ENCODE measurements around the gene MRPL21.

The MRPL21 gene

DNA sequence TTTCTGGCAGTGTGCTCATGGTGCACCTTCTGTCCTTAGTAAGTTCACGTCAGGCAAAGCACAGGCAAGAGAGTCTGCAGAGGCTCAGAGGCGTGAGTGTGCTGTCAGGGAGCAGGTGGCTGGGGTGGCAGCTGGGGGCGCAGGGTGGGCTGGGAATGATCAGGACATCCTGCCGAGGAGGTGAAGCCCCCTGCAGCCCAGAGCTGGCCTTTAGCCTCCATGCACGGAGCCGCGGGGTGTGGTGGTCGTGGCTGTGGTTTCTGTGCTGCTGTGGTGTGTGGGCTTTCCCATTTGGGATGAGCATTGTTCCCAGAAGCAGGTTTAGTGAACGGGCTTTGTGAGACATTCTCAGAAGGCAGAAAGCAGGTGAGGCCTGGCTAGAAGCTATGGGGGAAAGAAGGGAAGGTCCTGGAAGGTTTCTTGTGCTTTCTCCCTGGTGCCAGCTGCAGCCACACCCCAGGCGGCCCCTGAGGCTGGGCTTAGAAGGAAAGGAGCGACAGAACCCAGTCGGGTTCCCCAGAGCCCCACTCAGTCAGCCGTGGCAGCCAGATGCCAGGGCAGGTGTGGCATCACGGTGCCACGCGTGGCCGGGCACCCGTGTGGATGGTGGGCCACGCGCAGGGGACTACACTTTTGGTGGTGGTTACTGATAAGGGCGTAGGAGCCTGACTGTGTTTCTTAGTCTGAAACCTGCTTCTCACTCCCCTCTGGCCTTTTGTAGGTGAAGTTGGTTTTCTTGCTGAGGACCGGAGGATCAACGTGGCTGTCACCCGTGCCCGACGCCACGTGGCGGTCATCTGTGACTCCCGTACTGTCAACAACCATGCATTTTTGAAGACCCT, 32.1 kb upstream of the MRPL21 start:
- no peak for DNase-seq

- DNase-seq: no peak
Observed at GRCh38 chr11:68935066-68935465, 31.4 kb upstream of the MRPL21 start.

- no peak for DNase-seq
Observed at GRCh38 chr11:68934666-68935065, 31.0 kb upstream of the MRPL21 start.

- no peak for DNase-seq
Observed at GRCh38 chr11:68934321-68934645, 30.7 kb upstream of the MRPL21 start.

DNA sequence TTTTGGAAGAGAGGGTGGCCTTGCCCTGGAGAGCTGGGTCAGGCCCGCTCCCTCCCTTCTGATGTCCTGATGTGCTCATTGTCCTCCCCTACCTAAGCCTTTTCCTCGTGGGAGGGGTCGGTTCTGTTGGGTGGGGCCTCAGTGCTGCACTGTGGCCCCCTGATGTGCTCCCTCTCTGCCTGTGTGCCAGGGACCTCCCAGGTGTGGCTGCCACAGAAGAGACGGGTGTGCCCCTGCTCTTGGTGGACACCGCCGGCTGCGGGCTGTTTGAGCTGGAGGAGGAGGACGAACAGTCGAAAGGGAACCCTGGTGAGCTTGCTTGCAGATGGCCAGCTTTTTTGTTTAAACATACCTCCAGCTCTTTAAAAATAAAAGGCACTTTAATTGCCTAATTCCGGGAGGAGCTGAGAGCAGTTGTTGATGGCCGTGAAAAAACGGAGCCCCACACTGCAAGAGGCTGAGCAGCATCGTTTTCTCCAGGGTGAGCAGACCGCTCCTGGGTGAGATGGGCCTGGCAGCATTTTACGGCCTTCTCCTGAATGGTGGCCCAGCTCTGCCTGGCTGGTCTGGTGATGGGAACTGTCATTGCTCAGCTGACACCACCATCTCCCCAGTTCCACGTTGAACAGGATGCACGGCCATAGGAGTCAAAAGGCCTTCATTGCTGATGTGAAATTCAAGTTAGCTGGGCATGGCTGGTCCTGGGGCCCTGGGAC, 30.1 kb upstream of the MRPL21 start:
- no peak for DNase-seq

- DNase-seq: no peak
Observed at GRCh38 chr11:68932933-68933577, 29.4 kb upstream of the MRPL21 start.

- DNase-seq: no peak
Observed at GRCh38 chr11:68932358-68932757, 28.7 kb upstream of the MRPL21 start.

DNA sequence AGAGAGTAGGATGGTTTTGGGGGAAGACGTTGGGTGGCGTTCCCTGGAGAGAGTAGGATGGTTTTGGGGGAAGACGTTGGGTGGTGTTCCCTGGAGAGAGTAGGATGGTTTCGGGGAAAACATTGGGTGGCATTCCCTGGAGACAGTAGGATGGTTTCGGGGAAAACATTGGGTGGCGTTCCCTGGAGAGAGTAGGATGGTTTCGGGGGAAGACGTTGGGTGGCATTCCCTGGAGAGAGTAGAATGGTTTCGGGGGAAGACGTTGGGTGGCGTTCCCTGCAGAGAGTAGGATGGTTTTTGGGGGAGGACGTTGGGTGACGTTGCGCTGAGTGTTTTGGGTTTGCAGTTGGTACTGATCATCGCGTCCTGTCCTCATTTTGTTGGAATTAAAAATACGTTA, 28.3 kb upstream of the MRPL21 start:
- peak in 1 of 56 donors; percentile 3 for DNase-seq

GRCh38 chr11:68930991-68931855, 27.6 kb upstream of the MRPL21 start:
- DNase-seq: peak in 1 of 56 donors; percentile 4

DNA sequence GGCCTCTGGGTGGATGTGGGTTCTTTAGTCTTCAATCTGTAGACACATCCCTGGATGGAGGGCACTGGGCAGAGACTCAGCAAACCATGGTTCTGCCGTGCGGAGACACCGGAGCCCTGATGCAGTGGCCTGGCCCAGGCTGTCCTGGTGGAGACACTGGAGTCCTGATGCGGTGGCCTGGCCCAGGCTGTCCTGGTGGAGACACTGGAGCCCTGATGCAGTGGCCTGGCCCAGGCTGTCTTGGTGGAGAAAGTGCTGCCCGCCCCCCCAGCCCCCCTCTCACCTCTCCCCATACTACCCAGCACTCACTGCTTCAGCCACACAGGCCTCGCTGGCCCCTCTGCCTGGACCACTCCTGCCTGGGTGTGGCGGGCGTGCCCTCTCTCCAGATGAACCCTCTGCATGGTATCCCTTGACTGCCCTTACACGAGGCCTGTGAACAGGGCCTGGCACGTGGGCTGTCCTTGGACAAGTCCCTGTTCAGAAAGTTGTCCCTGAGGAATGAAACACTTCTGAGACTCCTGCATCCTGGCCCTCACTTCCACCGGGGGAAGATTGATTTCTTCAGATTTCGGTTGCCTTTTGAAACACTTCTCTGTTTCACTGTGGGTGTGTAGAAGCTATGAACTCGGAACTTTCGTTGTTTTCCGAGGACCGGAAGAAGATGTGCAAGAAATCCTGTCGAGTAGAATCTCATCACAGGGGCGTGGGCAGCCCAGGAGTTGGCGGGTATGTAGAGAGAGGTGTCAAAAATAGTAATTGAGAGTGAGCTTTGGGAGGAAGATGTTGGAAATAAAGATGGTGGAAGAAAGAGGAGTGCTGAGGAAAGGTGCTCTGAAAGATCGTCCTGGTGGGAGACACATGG, 26.3 kb upstream of the MRPL21 start:
- peak in 4 of 56 donors; percentile 3 to 12 (median 4) for DNase-seq

GRCh38 chr11:68929135-68929534, 25.5 kb upstream of the MRPL21 start:
- DNase-seq: no peak

DNA sequence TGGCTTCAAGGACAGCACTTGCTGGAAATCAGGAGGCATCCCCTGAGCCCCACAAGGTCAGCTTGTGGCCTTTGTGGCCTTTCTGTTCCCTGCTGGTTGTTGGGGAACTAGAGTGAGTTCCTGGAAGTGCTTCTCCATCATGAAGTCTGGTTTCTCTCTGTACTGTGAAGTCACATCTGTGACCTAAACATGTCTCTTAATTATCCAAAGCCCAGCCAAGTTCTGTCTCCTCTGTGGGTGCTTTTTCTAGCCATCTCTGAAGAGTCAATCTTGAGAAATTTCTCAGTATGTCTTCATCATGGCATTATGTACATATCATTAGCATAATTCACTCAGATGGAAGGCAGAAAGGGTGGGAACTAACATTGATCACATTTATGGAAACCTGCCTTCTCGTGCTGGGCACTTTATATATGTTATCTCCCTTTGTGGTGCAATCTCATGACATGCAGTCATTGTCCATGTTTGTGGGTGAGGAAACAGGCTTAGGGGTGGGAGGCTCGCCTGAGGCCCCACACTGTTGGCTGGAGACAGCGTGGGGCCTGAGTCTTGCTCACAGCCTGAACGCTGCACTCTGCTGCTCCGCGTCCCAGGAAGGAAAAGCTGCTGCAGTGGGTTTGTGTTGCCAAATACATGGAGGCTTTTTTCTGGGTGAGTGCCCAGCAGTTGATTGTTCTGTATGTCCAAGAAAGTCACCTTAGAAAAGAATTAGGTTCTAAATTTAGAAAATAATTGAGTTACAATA, 24.7 kb upstream of the MRPL21 start:
- DNase-seq: no peak

- peak in 2 of 56 donors; percentile 0 to 6 for DNase-seq
Observed at GRCh38 chr11:68927280-68928135, 23.9 kb upstream of the MRPL21 start.

DNA sequence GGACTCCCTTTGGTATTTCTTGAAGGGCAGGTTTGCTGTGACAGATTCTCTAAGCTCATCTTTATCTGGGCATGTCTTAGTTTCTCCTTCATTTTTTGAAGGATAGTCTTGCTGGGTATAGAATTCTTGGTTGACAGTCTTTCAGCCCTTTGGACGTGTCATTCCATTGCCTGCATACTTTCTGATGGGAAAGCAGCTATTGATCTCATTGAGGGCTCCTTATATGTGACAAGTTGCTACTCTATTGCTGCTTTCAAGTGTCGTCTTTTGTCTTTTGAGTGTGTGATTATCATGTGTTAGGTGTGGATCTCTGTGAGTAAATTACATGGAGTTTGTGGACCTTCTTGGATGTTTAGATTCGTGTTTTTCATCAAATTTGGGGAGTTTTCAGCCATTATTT, 22.0 kb upstream of the MRPL21 start:
- DNase-seq: no peak

DNA sequence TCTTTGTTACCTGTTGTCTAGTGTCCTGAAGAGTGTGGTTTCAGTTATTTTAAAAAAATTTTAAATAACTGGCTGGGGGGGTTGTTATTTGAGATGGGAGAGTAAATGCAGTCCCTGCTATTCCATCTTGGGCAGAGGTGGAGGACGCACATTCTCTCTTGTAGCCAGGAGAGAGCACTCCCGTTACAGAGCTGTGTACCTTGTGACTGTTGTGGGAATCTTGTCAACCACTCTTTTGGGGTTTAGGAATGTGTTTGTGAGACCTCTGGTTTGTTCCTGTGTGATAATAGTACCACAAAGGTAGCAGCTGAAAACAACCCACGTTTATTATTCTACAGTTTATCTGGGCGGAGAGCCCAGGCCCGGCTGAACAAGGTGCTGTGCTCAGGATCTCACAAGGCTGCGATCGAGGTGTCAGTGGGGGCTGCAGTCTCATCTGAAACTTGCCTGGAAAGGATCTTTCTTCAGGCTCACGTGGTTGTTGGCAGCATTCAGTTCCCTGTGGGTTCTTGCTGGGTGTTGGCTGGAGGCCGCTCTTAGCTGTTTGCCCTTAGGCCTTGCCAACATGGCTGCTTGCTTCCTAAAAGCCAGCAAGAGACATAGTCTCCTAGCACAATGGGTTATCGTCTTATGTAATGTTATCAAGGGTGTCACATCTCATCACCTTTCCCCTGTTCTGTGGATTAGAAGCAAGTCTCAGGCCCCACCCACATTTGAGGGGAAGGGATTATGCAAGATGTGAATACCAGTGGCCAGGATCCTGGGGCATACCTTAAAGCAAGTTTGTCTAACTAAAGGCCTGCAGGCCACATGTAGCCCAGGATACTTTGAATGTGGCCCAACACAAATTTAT, 20.7 kb upstream of the MRPL21 start:
- no peak for DNase-seq

DNA sequence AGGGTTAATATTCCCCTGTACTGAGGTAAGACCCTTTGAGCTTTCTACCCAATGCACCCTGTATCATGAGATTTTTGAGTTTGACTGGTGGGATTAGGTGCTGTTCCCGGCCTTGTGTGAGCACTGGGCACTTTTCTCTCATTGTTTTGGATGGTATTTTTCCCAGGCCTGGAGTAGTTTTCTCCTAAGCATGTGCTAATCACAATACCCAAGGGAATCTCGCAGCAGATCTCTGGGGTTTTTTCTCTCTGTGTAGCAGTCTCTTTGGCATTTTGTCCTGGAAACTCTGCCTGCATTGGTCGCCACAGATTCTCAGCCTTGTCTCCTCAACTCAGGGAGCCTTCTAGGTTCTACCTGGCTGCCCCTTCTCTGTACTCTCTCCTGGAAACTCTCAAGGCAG, 20.0 kb upstream of the MRPL21 start:
- DNase-seq: no peak

- DNase-seq: no peak
Observed at GRCh38 chr11:68916439-68916838, 12.8 kb upstream of the MRPL21 start.

DNA sequence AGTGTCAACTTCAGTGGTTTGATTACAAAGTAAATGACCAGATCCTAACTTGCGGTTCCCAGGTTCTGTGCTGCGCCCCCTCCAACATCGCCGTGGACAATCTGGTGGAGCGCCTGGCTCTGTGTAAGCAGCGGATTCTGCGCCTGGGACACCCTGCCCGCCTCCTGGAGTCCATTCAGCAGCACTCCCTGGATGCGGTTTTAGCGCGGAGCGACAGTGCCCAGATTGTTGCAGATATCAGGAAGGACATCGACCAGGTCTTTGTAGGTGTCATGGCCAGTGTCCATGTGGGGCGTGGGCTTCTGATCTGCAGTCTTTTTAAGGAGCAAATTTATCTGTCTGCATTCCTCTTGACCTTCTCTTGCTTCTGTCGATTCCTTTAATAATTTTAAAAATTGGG, 11.1 kb upstream of the MRPL21 start:
- DNase-seq: no peak
